Breast epithelium (tissue), 3 donors: ENCODE measurements around the gene MT2A.

ENCODE experiments used
- POLR2A ChIP-seq: fragments of 450-650 bp; IDR thresholded peaks from one replicate; pipeline ENCODE4 v1.6.1; 2016; ENCODE audit warnings: antibody characterized with exemption, mild to moderate bottlenecking, moderate library complexity
- POLR2AphosphoS5 ChIP-seq, 3 donors: sonication (generic); formaldehyde crosslinking; IDR thresholded peaks; one replicate each; pipeline ENCODE4 v1.6.1; 2017; ENCODE audit warnings: antibody characterized with exemption in 3 of 3
- TF ChIP-seq, protein P1 (sequence below), 3 donors: fragments of 450-650 bp; IDR thresholded peaks; one replicate each; pipeline ENCODE4 v1.5.1; 2016 to 2017; ENCODE audit warnings: antibody characterized with exemption in 3 of 3, mild to moderate bottlenecking in 3 of 3, moderate library complexity in 3 of 3

DNA sequence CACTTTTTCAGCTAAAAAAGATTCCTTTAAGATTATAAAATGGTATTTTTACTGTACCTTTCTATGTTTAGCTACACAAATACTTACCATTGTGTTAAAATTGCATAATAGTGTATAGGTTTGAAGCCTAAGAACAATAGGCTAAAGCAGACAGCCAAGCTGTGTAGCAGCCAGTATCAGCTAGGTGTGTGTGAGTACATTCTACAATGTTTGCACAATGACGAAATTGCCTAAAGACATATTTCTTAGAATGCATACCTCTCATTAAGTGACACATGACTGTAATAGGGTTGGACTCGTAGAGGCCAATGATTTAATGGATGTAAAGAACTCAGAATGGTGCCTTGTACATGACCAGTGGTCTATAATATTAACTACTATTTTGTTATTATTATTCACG lies 41.4 kb downstream of the MT2A start:
- TF ChIP-seq, protein P1, sequence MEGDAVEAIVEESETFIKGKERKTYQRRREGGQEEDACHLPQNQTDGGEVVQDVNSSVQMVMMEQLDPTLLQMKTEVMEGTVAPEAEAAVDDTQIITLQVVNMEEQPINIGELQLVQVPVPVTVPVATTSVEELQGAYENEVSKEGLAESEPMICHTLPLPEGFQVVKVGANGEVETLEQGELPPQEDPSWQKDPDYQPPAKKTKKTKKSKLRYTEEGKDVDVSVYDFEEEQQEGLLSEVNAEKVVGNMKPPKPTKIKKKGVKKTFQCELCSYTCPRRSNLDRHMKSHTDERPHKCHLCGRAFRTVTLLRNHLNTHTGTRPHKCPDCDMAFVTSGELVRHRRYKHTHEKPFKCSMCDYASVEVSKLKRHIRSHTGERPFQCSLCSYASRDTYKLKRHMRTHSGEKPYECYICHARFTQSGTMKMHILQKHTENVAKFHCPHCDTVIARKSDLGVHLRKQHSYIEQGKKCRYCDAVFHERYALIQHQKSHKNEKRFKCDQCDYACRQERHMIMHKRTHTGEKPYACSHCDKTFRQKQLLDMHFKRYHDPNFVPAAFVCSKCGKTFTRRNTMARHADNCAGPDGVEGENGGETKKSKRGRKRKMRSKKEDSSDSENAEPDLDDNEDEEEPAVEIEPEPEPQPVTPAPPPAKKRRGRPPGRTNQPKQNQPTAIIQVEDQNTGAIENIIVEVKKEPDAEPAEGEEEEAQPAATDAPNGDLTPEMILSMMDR (IDR thresholded peaks at IDR 0.05): no peak
- TF ChIP-seq POLR2A: no peak
- no peak for TF ChIP-seq POLR2AphosphoS5 (IDR thresholded peaks at IDR 0.05)
